HFFc6 (cell line): ENCODE measurements around the gene CTTNBP2NL. TPM values are rescaled to one million over a fixed set of nuclear protein-coding genes. Genes with fewer than 3 reads are reported as not detected.

Source experiments
- DNase-seq: peaks from one replicate; pipeline ENCODE4 v3.0.0-alpha.2; 2018
- H3K27ac Mint-ChIP-seq: 2 replicates; pipeline ENCODE4 v1.8.0; 2020; ENCODE audit warnings: mild to moderate bottlenecking, mixed read lengths
- H3K27me3 Mint-ChIP-seq: 2 replicates; pipeline ENCODE4 v1.8.0; 2021; ENCODE audit warnings: mild to moderate bottlenecking, moderate library complexity, mixed read lengths; ENCODE audit not compliant: insufficient read depth
- H3K36me3 Mint-ChIP-seq: 2 replicates; pipeline ENCODE4 v1.8.0; 2021; ENCODE audit warnings: low read depth, mixed read lengths
- H3K4me1 Mint-ChIP-seq: 2 replicates; pipeline ENCODE4 v1.8.0; 2020; ENCODE audit warnings: low read depth, mixed read lengths
- H3K4me3 Mint-ChIP-seq: 2 replicates; pipeline ENCODE4 v1.8.0; 2020; ENCODE audit warnings: mild to moderate bottlenecking, moderate library complexity, mixed read lengths
- H3K9me3 Mint-ChIP-seq: 2 replicates; pipeline ENCODE4 v1.8.0; 2020; ENCODE audit warnings: mild to moderate bottlenecking, mixed read lengths
- microRNA-seq: library from miRNA; unstranded; fragments of <30 nt; microRNA quantifications from one replicate; pipeline ENCODE4, GENCODE V29; 2019
- total RNA-seq, 6 experiments: library from RNA; stranded (reverse); fragmentation: NEBNext Ultra II Directional; extraction: Animal tissue kit (Norgen Biotek cat#: 25700); gene quantifications; 2 replicates in 1 of 6; 3 replicates in 5 of 6; pipeline ENCODE4 v1.2.3, GENCODE V29; 2021
- TF ChIP-seq, protein P1 (sequence below): fragments of 200-600 bp; sonication (generic); IDR thresholded peaks from 2 replicates; pipeline ENCODE4 v1.5.0; 2021; ENCODE audit warnings: antibody characterized with exemption, mild to moderate bottlenecking

Gene CTTNBP2NL
- total RNA-seq, 6 experiments from 2014 or later, result 71.9 to 80.8 (median 76.5) TPM

DNA sequence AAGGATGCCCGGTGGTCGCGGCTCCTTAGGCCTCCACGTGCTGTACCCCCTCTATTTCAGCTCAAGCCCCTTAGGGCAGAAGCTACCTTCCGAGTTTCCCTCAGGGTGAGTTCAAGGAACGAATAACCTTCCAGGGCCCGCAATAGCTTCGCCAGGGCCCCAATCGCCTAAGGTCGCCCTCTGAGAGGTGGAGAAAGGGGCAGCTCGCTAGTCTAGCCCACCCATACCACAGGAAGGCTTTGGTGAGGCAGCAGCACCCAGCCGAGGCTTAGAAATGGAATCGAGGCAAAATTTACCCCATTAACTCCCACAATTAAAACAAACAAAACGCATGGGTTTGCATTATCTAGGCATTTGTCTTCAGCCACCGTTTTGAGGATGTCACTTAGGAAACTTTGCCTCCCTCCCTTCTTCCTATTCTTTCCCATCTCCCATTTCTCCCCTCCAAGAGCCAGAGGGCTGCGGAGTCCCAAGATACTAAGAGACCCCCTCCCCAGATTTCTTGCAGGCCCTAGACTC lies 113.7 kb downstream of the CTTNBP2NL start:
- Mint-ChIP-seq H3K4me3 (peak overlapping the region; percentile 24; the same call in 1 of the 2 replicates), H3K9me3 (no peaks in the 10 kb centered on the region), H3K27ac (no peak overlapping the region), H3K36me3 (no peaks in the 10 kb centered on the region), H3K27me3 (peaks cover 10% of the 10 kb centered on the region; the same call in 1 of the 2 replicates), H3K4me1 (peaks cover 2% of the 10 kb centered on the region; the same call in 1 of the 2 replicates)
- TF ChIP-seq, protein P1, sequence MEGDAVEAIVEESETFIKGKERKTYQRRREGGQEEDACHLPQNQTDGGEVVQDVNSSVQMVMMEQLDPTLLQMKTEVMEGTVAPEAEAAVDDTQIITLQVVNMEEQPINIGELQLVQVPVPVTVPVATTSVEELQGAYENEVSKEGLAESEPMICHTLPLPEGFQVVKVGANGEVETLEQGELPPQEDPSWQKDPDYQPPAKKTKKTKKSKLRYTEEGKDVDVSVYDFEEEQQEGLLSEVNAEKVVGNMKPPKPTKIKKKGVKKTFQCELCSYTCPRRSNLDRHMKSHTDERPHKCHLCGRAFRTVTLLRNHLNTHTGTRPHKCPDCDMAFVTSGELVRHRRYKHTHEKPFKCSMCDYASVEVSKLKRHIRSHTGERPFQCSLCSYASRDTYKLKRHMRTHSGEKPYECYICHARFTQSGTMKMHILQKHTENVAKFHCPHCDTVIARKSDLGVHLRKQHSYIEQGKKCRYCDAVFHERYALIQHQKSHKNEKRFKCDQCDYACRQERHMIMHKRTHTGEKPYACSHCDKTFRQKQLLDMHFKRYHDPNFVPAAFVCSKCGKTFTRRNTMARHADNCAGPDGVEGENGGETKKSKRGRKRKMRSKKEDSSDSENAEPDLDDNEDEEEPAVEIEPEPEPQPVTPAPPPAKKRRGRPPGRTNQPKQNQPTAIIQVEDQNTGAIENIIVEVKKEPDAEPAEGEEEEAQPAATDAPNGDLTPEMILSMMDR, result no peak
- DNase-seq, result no peak

DNA sequence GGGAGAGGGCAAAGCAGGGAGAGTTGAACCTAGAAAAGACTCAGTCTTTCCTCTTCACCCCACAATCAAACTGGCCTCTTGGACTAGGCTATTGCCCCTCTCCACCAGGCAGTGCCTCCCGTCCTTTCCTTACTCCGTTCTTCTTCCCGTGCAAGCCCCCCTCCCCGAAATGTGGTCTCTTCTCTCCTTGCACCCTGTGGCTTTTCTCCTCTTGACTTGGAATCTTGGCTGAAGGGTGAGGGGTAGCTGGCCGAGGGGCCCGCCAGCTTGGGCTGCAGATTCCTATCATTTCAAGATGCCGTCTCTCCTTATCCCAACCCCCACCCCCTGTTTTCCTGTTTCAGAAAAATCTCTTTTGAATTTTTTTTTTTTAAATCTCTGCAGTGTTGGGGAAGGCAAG lies 114.3 kb downstream of the CTTNBP2NL start:
- Mint-ChIP-seq H3K36me3 (no peaks in the 10 kb centered on the region), H3K4me1 (peaks cover 9% of the 10 kb centered on the region), H3K27me3 (peaks cover 10% of the 10 kb centered on the region; the same call in 1 of the 2 replicates), H3K27ac (no peak overlapping the region), H3K9me3 (no peaks in the 10 kb centered on the region), H3K4me3 (no peak overlapping the region)
- TF ChIP-seq, protein P1, result no peak
- DNase-seq, result no peak

Small RNA genes within 50 kb of the gene (microRNA-seq; reads per million reads assigned to microRNA genes)
- gene MIR4256, result not detected

Other genes with a start within 250 kb of the CTTNBP2NL start
- 1 to 10 TPM; 1.9 to 3.8 (median 3.5) TPM for gene WNT2B, start 112.8 kb downstream of the CTTNBP2NL start, total RNA-seq
- gene ST7L, start 222.9 kb downstream of the CTTNBP2NL start, total RNA-seq, result 10 to 100 TPM; 20.2 to 24.5 (median 23.7) TPM
- gene CAPZA1, start 223.6 kb downstream of the CTTNBP2NL start, total RNA-seq, result 100 to 1,000 TPM; 230 to 293 (median 265) TPM